Kidney (tissue), 14 donors: Measurements from ENCODE around the gene RBMS3. TPM values are rescaled to one million over a fixed set of nuclear protein-coding genes. Genes with fewer than 3 reads are reported as not detected.

Source experiments
- DNase-seq, 5 donors: peaks; one replicate each; pipeline ENCODE4 v3.0.0-alpha.2; 2013 to 2020
- FAIRE-seq: peaks from 2 replicates; lab custom pipeline; 2012; peaks lifted over from hg19 to GRCh38; lab: Jason Lieb, UNC
- H3K27ac ChIP-seq, 2 donors: one replicate each; pipeline ENCODE4 v1.7.0; 2013; ENCODE audit warnings: low read depth in 2 of 2, low read length in 2 of 2, inconsistent platforms in 1 of 2
- H3K27me3 ChIP-seq: one replicate; pipeline ENCODE4 v1.7.1; 2013; ENCODE audit warnings: low read length, inconsistent platforms; ENCODE audit not compliant: control insufficient read depth, insufficient read depth
- H3K36me3 ChIP-seq, 3 donors: one replicate each; pipeline versions ENCODE4 v1.7.0 to v1.7.1; 2013; ENCODE audit warnings: low read length in 3 of 3, control low read depth in 1 of 3, inconsistent platforms in 1 of 3; ENCODE audit not compliant: insufficient read depth in 3 of 3, control insufficient read depth in 2 of 3
- H3K4me1 ChIP-seq, 3 donors: one replicate each; pipeline versions ENCODE4 v1.7.0 to v1.7.1; 2013; ENCODE audit warnings: low read length in 3 of 3, inconsistent platforms in 1 of 3, low read depth in 1 of 3; ENCODE audit not compliant: control insufficient read depth in 2 of 3, insufficient read depth in 2 of 3
- H3K4me3 ChIP-seq, 3 donors: one replicate each; pipeline versions ENCODE4 v1.7.0 to v1.8.1; 2013; ENCODE audit warnings: low read length in 3 of 3, control low read depth in 1 of 3, inconsistent platforms in 1 of 3
- H3K9ac ChIP-seq, 3 donors: one replicate each; pipeline versions ENCODE4 v1.7.0 to v1.7.1; 2013; ENCODE audit warnings: low read length in 3 of 3, control low read depth in 1 of 3, inconsistent platforms in 1 of 3
- H3K9me3 ChIP-seq, 3 donors: one replicate each; pipeline versions ENCODE4 v1.7.0 to v1.7.1; 2013; ENCODE audit warnings: low read length in 3 of 3, control low read depth in 1 of 3, inconsistent platforms in 1 of 3; ENCODE audit not compliant: control insufficient read depth in 2 of 3, insufficient read depth in 1 of 3
- CTCF ChIP-seq: IDR thresholded peaks from 3 replicates; pipeline ENCODE4 v1.5.1; 2012; ENCODE audit warnings: mild to moderate bottlenecking, moderate library complexity, borderline replicate concordance; ENCODE audit not compliant: insufficient read depth; ENCODE audit errors: extremely low read depth
- intact Hi-C: fragments of 100-400 bp; cut with DNase I; formaldehyde crosslinking; loops from one replicate; pipeline ENCODE4 v1.11.1; 2022
- polyA plus RNA-seq: library from polyadenylated mRNA; stranded (reverse); fragments of 350-450 nt; fragmentation: Illumina TruSeq; extraction: RNeasy Lipid Tissue Mini Kit (QIAGEN cat#74804); gene quantifications from one replicate; pipeline ENCODE4 v1.2.3, GENCODE V29; 2014; ENCODE audit warnings: low read depth, low replicate concordance; ENCODE audit not compliant: insufficient read depth
- total RNA-seq: library from RNA; stranded (reverse); fragmentation: NEBNext Ultra II Directional; extraction: Animal tissue kit (Norgen Biotek cat#: 25700); gene quantifications from one replicate; pipeline ENCODE4 v1.2.1, GENCODE V29; 2021
- donor health status: control.
- donor health status: control.
- donor health status: control.
- donor health status: control.
- donor health status: control.
- donor health status: DM: yes; HTN: yes; CAD: no.
- donor health status: Normal renal cell carcinoma (clear cell type).

RBMS3 gene
- total and polyA plus RNA-seq, 2 donors from 2014 or later: 3.2 to 48.8 TPM

DNA sequence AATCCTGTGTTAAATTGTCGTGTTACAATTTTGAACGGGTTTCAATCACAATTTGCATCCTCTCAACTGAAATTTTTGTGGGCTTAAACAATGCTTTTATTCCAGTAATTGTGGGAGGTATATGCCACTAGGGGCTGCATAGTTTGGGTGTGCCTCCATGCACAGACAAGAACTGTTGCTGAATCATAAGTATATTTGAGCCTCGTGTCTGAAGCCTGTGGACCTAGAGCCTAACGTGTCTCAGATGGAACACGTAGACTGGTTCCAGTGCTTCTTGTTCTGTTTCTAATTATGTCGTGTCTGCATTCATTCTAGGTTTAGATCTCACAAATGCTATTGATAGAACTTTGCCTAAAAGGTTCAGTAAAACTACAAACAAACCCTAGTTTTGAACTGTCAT is 363.4 kb downstream of the RBMS3 start:
- Histone ChIP-seq H3K4me1 (no peaks in the 10 kb centered on the region), H3K4me3 (no peak overlapping the region), H3K9ac (no peak overlapping the region), H3K9me3 (no peaks in the 10 kb centered on the region), H3K27me3 (no peaks in the 10 kb centered on the region), H3K27ac (no peak overlapping the region), H3K36me3 (no peaks in the 10 kb centered on the region)
- no peak for TF ChIP-seq CTCF
- intact Hi-C loops: no loop called here
- no peak for FAIRE-seq
- no peak for DNase-seq

GRCh38 chr3:29644956-29645636 is 364.2 kb downstream of the RBMS3 start:
- H3K9ac ChIP-seq: no peak overlapping the region
- H3K9me3 ChIP-seq: no peaks in the 10 kb centered on the region
- H3K27me3 ChIP-seq: no peaks in the 10 kb centered on the region
- no peaks in the 10 kb centered on the region for H3K4me1 ChIP-seq
- intact Hi-C loops: no loop called here
- no peak overlapping the region for H3K4me3 ChIP-seq
- TF ChIP-seq CTCF: no peak
- FAIRE-seq (no peak), DNase-seq (no peak)
- H3K27ac ChIP-seq: no peak overlapping the region
- H3K36me3 ChIP-seq: no peaks in the 10 kb centered on the region

DNA sequence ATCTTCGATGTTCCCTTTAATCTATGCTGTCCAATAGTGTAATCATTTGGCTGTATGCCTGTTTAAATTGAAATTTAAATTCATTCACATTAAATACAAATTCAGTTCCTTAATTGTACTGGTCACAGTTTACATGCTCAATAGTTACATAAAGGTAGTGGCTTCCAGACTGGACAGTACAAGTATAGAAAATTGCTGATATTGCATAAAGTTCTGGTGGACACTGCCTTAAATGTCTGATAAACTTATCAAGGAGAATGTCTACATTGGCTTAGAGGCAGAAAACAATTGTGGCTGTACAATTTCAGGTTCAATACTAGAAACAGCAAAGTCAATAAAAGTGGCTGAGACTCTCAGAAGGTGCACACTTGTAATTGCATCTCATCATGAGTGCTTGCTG is 365.2 kb downstream of the RBMS3 start:
- H3K9me3 ChIP-seq: no peaks in the 10 kb centered on the region
- no peak overlapping the region for H3K9ac ChIP-seq
- H3K4me3 ChIP-seq: no peak overlapping the region
- no peak for TF ChIP-seq CTCF
- no peak overlapping the region for H3K27ac ChIP-seq
- intact Hi-C loops: no loop called here
- H3K27me3 ChIP-seq: no peaks in the 10 kb centered on the region
- FAIRE-seq (no peak), DNase-seq (no peak)
- no peaks in the 10 kb centered on the region for H3K36me3 ChIP-seq
- H3K4me1 ChIP-seq: no peaks in the 10 kb centered on the region
